ENCODE results near the gene HAND1. TPM values are rescaled to one million over a fixed set of nuclear protein-coding genes. Genes with fewer than 3 reads are reported as not detected.

Gene HAND1
- total and polyA plus RNA-seq, 9 of the 15 experiments (the other 6 are each of a cell fraction or from before 2014, with no cell fraction given) = not detected

- peaks cover 9 to 30% of the 10 kb centered on the region in 2 experiments; a peak in 4 of 5 replicates for H3K27me3 ChIP-seq (ENCODE audit: control insufficient read depth in 2 of 2, insufficient read depth in 2 of 2, low read length in 2 of 2)
- H3K9ac ChIP-seq (ENCODE audit: insufficient read depth in 1 of 2, low read depth in 2 of 2, low read length in 2 of 2) = no peak overlapping the region
- no peak overlapping the region for H3K4me3 ChIP-seq
- no peaks in the 10 kb centered on the region for H3K9me1 ChIP-seq (ENCODE audit: control insufficient read depth, insufficient read depth, low read length)
- no peaks in the 10 kb centered on the region for H3K36me3 ChIP-seq (ENCODE audit: control insufficient read depth, insufficient read depth, low read length)
- no peak overlapping the region for H3K27ac ChIP-seq (ENCODE audit: extremely low read depth, low read depth, low read length)
- H3K4me2 ChIP-seq (ENCODE audit: insufficient read depth, low read length) = no peak overlapping the region
- ChIA-PET POLR2A (interaction anchor here (0.6 kb wide), 1 partner anchor 17 kb away, joined by 3 read pairs; no protein-coding TSS in a partner anchor), CTCF (ENCODE audit: low intra/inter-chr PET ratio) (no interaction called here)
- 13% methylated on average over 5 of the region's 5 CpGs for WGBS (ENCODE audit: insufficient coverage, low coverage, missing lambda C conversion rate)
- no TSS peak for BruUV-seq (replicated peaks)
- no peak overlapping the region for H2AFZ ChIP-seq (ENCODE audit: low read depth, low read length)
- ATAC-seq = 0 out of 3 replicates have a peak, but pooled peaks have one; percentile 12
- no peaks in the 10 kb centered on the region for H4K20me1 ChIP-seq (replicated peaks; ENCODE audit: control insufficient read depth, insufficient read depth, low read length)
- no peak for FAIRE-seq
- in situ Hi-C loops (cut with MboI) = no loop called here
- intact Hi-C loops (cut with micrococcal nuclease) = no loop called here
- no peak for DNase-seq (ENCODE audit: extremely low read depth in 1 of 4, low spot score in 3 of 4)
- peaks cover 0 to 21% of the 10 kb centered on the region in 2 experiments; a peak in 4 of 5 replicates for H3K4me1 ChIP-seq (replicated peaks in 1 of 2; ENCODE audit: control insufficient read depth in 2 of 2, insufficient read depth in 2 of 2, low read length in 2 of 2)
- H3K9me3 ChIP-seq (replicated peaks; ENCODE audit: control insufficient read depth, insufficient read depth, low read depth, low read length) = no peaks in the 10 kb centered on the region
- no peaks in the 10 kb centered on the region for H3K79me2 ChIP-seq (ENCODE audit: control insufficient read depth, insufficient read depth, low read length)
- TF ChIP-seq ATF2 (CRISPR knock-in tag; IDR thresholded peaks at IDR 0.05) (no peak), ERF (CRISPR knock-in tag; IDR thresholded peaks at IDR 0.05) (no peak), KAT8 (IDR thresholded peaks at IDR 0.05; ENCODE audit: low read depth) (no peak), ZNF318 (IDR thresholded peaks at IDR 0.05; ENCODE audit: borderline replicate concordance in 1 of 2, low read depth in 1 of 2) (no peak), MCM5 (IDR thresholded peaks at IDR 0.05; ENCODE audit: low read depth) (no peak), ZNF253 (CRISPR knock-in tag; conservative IDR thresholded peaks at IDR 0.05) (no peak), ZNF12 (CRISPR knock-in tag; IDR thresholded peaks at IDR 0.05) (no peak), CHD4 (IDR thresholded peaks at IDR 0.05; ENCODE audit: insufficient read depth, insufficient replicate concordance, low read depth, low read length, poor library complexity, severe bottlenecking) (no peak), ID3 (CRISPR knock-in tag; IDR thresholded peaks at IDR 0.05) (no peak), ID3 (tag; IDR thresholded peaks at IDR 0.05) (no peak), MNT (conservative IDR thresholded peaks at IDR 0.05) (no peak)
Observed at GRCh38 chr5:154516475-154516874, 38.4 kb upstream of the HAND1 start.
